Measurements from ENCODE around the gene LPAR3. TPM values are rescaled to one million over a fixed set of nuclear protein-coding genes. Genes with fewer than 3 reads are reported as not detected.

The LPAR3 gene
- polyA plus RNA-seq, 2 of the 4 experiments (the other 2 are of a cell fraction): 0.01 to 0.08 TPM

GRCh38 chr1:84940481-84940880 is 47.5 kb upstream of the LPAR3 start:
- no peak for ATAC-seq
- no peak overlapping the region for H3K27ac ChIP-seq
- TF ChIP-seq, protein P1, sequence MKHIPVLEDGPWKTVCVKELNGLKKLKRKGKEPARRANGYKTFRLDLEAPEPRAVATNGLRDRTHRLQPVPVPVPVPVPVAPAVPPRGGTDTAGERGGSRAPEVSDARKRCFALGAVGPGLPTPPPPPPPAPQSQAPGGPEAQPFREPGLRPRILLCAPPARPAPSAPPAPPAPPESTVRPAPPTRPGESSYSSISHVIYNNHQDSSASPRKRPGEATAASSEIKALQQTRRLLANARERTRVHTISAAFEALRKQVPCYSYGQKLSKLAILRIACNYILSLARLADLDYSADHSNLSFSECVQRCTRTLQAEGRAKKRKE (CRISPR knock-in tag; IDR thresholded peaks at IDR 0.05; ENCODE audit: low read depth): no peak
- TF ChIP-seq ZNF302 (CRISPR knock-in tag; IDR thresholded peaks at IDR 0.05) (no peak), POLR2AphosphoS2 (conservative IDR thresholded peaks at IDR 0.05; ENCODE audit: low read length) (no peak), CBX2 (IDR thresholded peaks at IDR 0.05; ENCODE audit: borderline replicate concordance, low read depth) (no peak)
- TF ChIP-seq, protein P2, sequence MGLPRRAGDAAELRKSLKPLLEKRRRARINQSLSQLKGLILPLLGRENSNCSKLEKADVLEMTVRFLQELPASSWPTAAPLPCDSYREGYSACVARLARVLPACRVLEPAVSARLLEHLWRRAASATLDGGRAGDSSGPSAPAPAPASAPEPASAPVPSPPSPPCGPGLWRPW (IDR thresholded peaks at IDR 0.05): no peak
- H3K4me3 ChIP-seq: no peak overlapping the region
- POLR2A ChIA-PET: no interaction called here
- CTCF ChIA-PET: interaction anchor here (1.1 to 1.8 kb wide), 3 partner anchors 187 to 498 kb away, joined by 3 to 7 read pairs (median 5); no protein-coding TSS in a partner anchor
- no peaks in the 10 kb centered on the region for H3K9me3 ChIP-seq
- no peak overlapping the region for H3K4me2 ChIP-seq
- peaks cover 2% of the 10 kb centered on the region for H3K4me1 ChIP-seq
- DNase-seq (ENCODE audit: low read depth in 1 of 2, low spot score in 1 of 2): no peak
- WGBS (ENCODE audit: missing lambda C conversion rate): 67% methylated on average over 4 of the region's 4 CpGs
- no peak for FAIRE-seq

GRCh38 chr1:84939761-84940160 is 46.8 kb upstream of the LPAR3 start:
- no peaks in the 10 kb centered on the region for H3K9me3 ChIP-seq
- no peak overlapping the region for H3K27ac ChIP-seq
- no peak for ATAC-seq
- ChIA-PET CTCF (interaction anchor here (1.1 to 1.6 kb wide), 2 partner anchors 186 to 497 kb away, joined by 3 to 5 read pairs; no protein-coding TSS in a partner anchor), POLR2A (no interaction called here)
- TF ChIP-seq NFE2L2 (conservative IDR thresholded peaks at IDR 0.05; ENCODE audit: low read length): no peak
- no peak for FAIRE-seq
- H3K4me3 ChIP-seq: no peak overlapping the region
- H3K4me2 ChIP-seq: no peak overlapping the region
- 90% methylated on average over 11 of the region's 11 CpGs for WGBS (ENCODE audit: missing lambda C conversion rate)
- no peaks in the 10 kb centered on the region for H3K4me1 ChIP-seq
- no peak for DNase-seq (ENCODE audit: low read depth in 1 of 2, low spot score in 1 of 2)

- CTCF ChIA-PET: interaction anchor here (3.8 kb wide), 1 partner anchor 316 kb away, joined by 13 read pairs; no protein-coding TSS in a partner anchor
- ATAC-seq: no peak
- Histone ChIP-seq H3K9me3 (no peaks in the 10 kb centered on the region), H3K4me1 (no peaks in the 10 kb centered on the region), H3K27ac (no peak overlapping the region), H3K4me2 (no peak overlapping the region), H3K4me3 (no peak overlapping the region)
- TF ChIP-seq BHLHE40 (IDR thresholded peaks at IDR 0.05; ENCODE audit: low read depth, low read length): no peak
- no peak for TF ChIP-seq HOXB5 (CRISPR knock-in tag; IDR thresholded peaks at IDR 0.05)
- no peak for TF ChIP-seq MAFK (IDR thresholded peaks at IDR 0.05; ENCODE audit: partially characterized antibody)
- TF ChIP-seq RFX5 (IDR thresholded peaks at IDR 0.05): no peak
- TF ChIP-seq FOSL2 (IDR thresholded peaks at IDR 0.05): no peak
- no peak for TF ChIP-seq FOSL2 (CRISPR knock-in tag; IDR thresholded peaks at IDR 0.05)
- TF ChIP-seq ZC3H11A (IDR thresholded peaks at IDR 0.05): no peak
- no peak for TF ChIP-seq FOXS1 (CRISPR knock-in tag; IDR thresholded peaks at IDR 0.05)
- no peak for TF ChIP-seq ZNF302 (CRISPR knock-in tag; IDR thresholded peaks at IDR 0.05)
- TF ChIP-seq MYC (IDR thresholded peaks at IDR 0.05; ENCODE audit: borderline replicate concordance, low read length): no peak
- no peak for TF ChIP-seq JUN (IDR thresholded peaks at IDR 0.05)
- DNase-seq (ENCODE audit: low read depth in 1 of 2, low spot score in 1 of 2): no peak
- WGBS (ENCODE audit: missing lambda C conversion rate): 86% methylated on average over 8 of the region's 8 CpGs
- POLR2A ChIA-PET: no interaction called here
- FAIRE-seq: no peak
Observed at GRCh38 chr1:84939151-84939550, 46.1 kb upstream of the LPAR3 start.

- H3K4me1 ChIP-seq: no peaks in the 10 kb centered on the region
- H3K4me3 ChIP-seq: no peak overlapping the region
- TF ChIP-seq, protein P3, sequence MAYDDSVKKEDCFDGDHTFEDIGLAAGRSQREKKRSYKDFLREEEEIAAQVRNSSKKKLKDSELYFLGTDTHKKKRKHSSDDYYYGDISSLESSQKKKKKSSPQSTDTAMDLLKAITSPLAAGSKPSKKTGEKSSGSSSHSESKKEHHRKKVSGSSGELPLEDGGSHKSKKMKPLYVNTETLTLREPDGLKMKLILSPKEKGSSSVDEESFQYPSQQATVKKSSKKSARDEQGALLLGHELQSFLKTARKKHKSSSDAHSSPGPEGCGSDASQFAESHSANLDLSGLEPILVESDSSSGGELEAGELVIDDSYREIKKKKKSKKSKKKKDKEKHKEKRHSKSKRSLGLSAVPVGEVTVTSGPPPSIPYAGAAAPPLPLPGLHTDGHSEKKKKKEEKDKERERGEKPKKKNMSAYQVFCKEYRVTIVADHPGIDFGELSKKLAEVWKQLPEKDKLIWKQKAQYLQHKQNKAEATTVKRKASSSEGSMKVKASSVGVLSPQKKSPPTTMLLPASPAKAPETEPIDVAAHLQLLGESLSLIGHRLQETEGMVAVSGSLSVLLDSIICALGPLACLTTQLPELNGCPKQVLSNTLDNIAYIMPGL (CRISPR knock-in tag; IDR thresholded peaks at IDR 0.05; ENCODE audit: borderline replicate concordance): no peak
- TF ChIP-seq SMC3 (IDR thresholded peaks at IDR 0.05) (peak; percentile 52; the same call in 2 of the 3 replicates), RAD21 (conservative IDR thresholded peaks at IDR 0.05 in 1 of 2, IDR thresholded peaks at IDR 0.05 in 1 of 2) (peak; percentile 78 to 80)
- TF ChIP-seq, protein P4, sequence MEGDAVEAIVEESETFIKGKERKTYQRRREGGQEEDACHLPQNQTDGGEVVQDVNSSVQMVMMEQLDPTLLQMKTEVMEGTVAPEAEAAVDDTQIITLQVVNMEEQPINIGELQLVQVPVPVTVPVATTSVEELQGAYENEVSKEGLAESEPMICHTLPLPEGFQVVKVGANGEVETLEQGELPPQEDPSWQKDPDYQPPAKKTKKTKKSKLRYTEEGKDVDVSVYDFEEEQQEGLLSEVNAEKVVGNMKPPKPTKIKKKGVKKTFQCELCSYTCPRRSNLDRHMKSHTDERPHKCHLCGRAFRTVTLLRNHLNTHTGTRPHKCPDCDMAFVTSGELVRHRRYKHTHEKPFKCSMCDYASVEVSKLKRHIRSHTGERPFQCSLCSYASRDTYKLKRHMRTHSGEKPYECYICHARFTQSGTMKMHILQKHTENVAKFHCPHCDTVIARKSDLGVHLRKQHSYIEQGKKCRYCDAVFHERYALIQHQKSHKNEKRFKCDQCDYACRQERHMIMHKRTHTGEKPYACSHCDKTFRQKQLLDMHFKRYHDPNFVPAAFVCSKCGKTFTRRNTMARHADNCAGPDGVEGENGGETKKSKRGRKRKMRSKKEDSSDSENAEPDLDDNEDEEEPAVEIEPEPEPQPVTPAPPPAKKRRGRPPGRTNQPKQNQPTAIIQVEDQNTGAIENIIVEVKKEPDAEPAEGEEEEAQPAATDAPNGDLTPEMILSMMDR (IDR thresholded peaks at IDR 0.05): peak; percentile 80
- no peak overlapping the region for H3K4me2 ChIP-seq
- CTCF ChIA-PET: interaction anchor here (0.6 to 4.6 kb wide), 23 partner anchors 8 to 634 kb away, joined by 3 to 29 read pairs (median 4); no protein-coding TSS in a partner anchor
- FAIRE-seq: no peak
- peak; percentile 46 to 47 for DNase-seq (ENCODE audit: low read depth in 1 of 2, low spot score in 1 of 2)
- no peak overlapping the region for H3K27ac ChIP-seq
- ATAC-seq: peak; percentile 68 to 75; a peak in 4 of 6 replicates
- POLR2A ChIA-PET: no interaction called here
- 0% methylated on average over 5 of the region's 5 CpGs for WGBS (ENCODE audit: missing lambda C conversion rate)
- H3K9me3 ChIP-seq: no peaks in the 10 kb centered on the region
Observed at GRCh38 chr1:84936116-84936810, 43.3 kb upstream of the LPAR3 start.
